ENCODE measurements around the gene DNAJB1. TPM values are rescaled to one million over a fixed set of nuclear protein-coding genes. Genes with fewer than 3 reads are reported as not detected.

Gene DNAJB1
- total RNA-seq, 1 donor from 2014 or later, result 53.9 TPM

- peak overlapping the region; percentile 25 for H3K4me3 Mint-ChIP-seq (ENCODE audit: unreplicated experiment)
- H3K36me3 Mint-ChIP-seq (ENCODE audit: unreplicated experiment), result peaks cover 10% of the 10 kb centered on the region
- peaks cover 4% of the 10 kb centered on the region for H3K27me3 Mint-ChIP-seq (ENCODE audit: unreplicated experiment)
Measured at GRCh38 chr19:14514215-14514863, 3.9 kb downstream of the DNAJB1 start.

GRCh38 chr19:14512406-14512961 lies 5.7 kb downstream of the DNAJB1 start:
- H3K4me3 Mint-ChIP-seq (ENCODE audit: unreplicated experiment), result no peak overlapping the region
- no peak for TF ChIP-seq CTCF (IDR thresholded peaks at IDR 0.05; ENCODE audit: partially characterized antibody, unreplicated experiment)
- peaks cover 4% of the 10 kb centered on the region for H3K27me3 Mint-ChIP-seq (ENCODE audit: unreplicated experiment)
- H3K27ac Mint-ChIP-seq (ENCODE audit: unreplicated experiment), result no peak overlapping the region
- no peak for DNase-seq
- peaks cover 10% of the 10 kb centered on the region for H3K36me3 Mint-ChIP-seq (ENCODE audit: unreplicated experiment)
- peaks cover 18% of the 10 kb centered on the region for H3K9me3 Mint-ChIP-seq (ENCODE audit: unreplicated experiment)
- peaks cover 21% of the 10 kb centered on the region for H3K4me1 Mint-ChIP-seq (ENCODE audit: low read depth, unreplicated experiment)

More at GRCh38 chr19:14514215-14514863, 3.9 kb downstream of the DNAJB1 start:
- TF ChIP-seq CTCF (IDR thresholded peaks at IDR 0.05; ENCODE audit: partially characterized antibody, unreplicated experiment), result no peak
- Mint-ChIP-seq H3K27ac (ENCODE audit: unreplicated experiment) (no peak overlapping the region), H3K4me1 (ENCODE audit: low read depth, unreplicated experiment) (peaks cover 21% of the 10 kb centered on the region), H3K9me3 (ENCODE audit: unreplicated experiment) (peaks cover 18% of the 10 kb centered on the region)
- no peak for DNase-seq

- DNase-seq, result no peak
- H3K27ac Mint-ChIP-seq (ENCODE audit: unreplicated experiment), result no peak overlapping the region
- peaks cover 15% of the 10 kb centered on the region for H3K4me1 Mint-ChIP-seq (ENCODE audit: low read depth, unreplicated experiment)
- peaks cover 10% of the 10 kb centered on the region for H3K36me3 Mint-ChIP-seq (ENCODE audit: unreplicated experiment)
- TF ChIP-seq CTCF (IDR thresholded peaks at IDR 0.05; ENCODE audit: partially characterized antibody, unreplicated experiment), result no peak
- no peak overlapping the region for H3K4me3 Mint-ChIP-seq (ENCODE audit: unreplicated experiment)
- peaks cover 8% of the 10 kb centered on the region for H3K9me3 Mint-ChIP-seq (ENCODE audit: unreplicated experiment)
- peaks cover 3% of the 10 kb centered on the region for H3K27me3 Mint-ChIP-seq (ENCODE audit: unreplicated experiment)
Measured at GRCh38 chr19:14511229-14511593, 7.0 kb downstream of the DNAJB1 start.

GRCh38 chr19:14510311-14511228 lies 7.6 kb downstream of the DNAJB1 start:
- Mint-ChIP-seq H3K27ac (ENCODE audit: unreplicated experiment) (no peak overlapping the region), H3K9me3 (ENCODE audit: unreplicated experiment) (peaks cover 8% of the 10 kb centered on the region), H3K4me3 (ENCODE audit: unreplicated experiment) (no peak overlapping the region)

More at GRCh38 chr19:14510311-14511228, 7.6 kb downstream of the DNAJB1 start:
- no peak for DNase-seq
- TF ChIP-seq CTCF (IDR thresholded peaks at IDR 0.05; ENCODE audit: partially characterized antibody, unreplicated experiment), result no peak
- Mint-ChIP-seq H3K4me1 (ENCODE audit: low read depth, unreplicated experiment) (peaks cover 10% of the 10 kb centered on the region), H3K36me3 (ENCODE audit: unreplicated experiment) (peaks cover 10% of the 10 kb centered on the region), H3K27me3 (ENCODE audit: unreplicated experiment) (peaks cover 3% of the 10 kb centered on the region)
